GM03348 (cell line): ENCODE data around the gene PPIL6.
A peak's percentile ranks its signal among the peaks of the same experiment; 100 is the strongest.

Source experiments
- DNase-seq: peaks from one replicate; pipeline ENCODE4 v3.0.0; 2012; ENCODE audit warnings: low spot score

PPIL6 gene

GRCh38 chr6:109363753-109364152 lies 76.7 kb downstream of the PPIL6 start:
- no peak for DNase-seq

GRCh38 chr6:109362102-109362884 lies 78.1 kb downstream of the PPIL6 start:
- DNase-seq, result no peak

- DNase-seq, result no peak
Measured at GRCh38 chr6:109360791-109361190, 79.6 kb downstream of the PPIL6 start.

- no peak for DNase-seq
Measured at GRCh38 chr6:109360281-109360680, 80.1 kb downstream of the PPIL6 start.

GRCh38 chr6:109359248-109359647 lies 81.2 kb downstream of the PPIL6 start:
- DNase-seq, result no peak

- no peak for DNase-seq
Measured at GRCh38 chr6:109358204-109358603, 82.2 kb downstream of the PPIL6 start.

- DNase-seq, result no peak
Measured at GRCh38 chr6:109356237-109356636, 84.2 kb downstream of the PPIL6 start.

- peak; percentile 46 for DNase-seq
Measured at GRCh38 chr6:109351231-109352130, 88.9 kb downstream of the PPIL6 start.

- peak; percentile 65 for DNase-seq
Measured at GRCh38 chr6:109349419-109349987, 90.9 kb downstream of the PPIL6 start.

- no peak for DNase-seq
Measured at GRCh38 chr6:109348226-109348625, 92.2 kb downstream of the PPIL6 start.

GRCh38 chr6:109347779-109348178 lies 92.6 kb downstream of the PPIL6 start:
- DNase-seq, result no peak

- no peak for DNase-seq
Measured at GRCh38 chr6:109345986-109346385, 94.4 kb downstream of the PPIL6 start.

GRCh38 chr6:109344226-109344625 lies 96.2 kb downstream of the PPIL6 start:
- DNase-seq, result no peak

GRCh38 chr6:109343518-109343917 lies 96.9 kb downstream of the PPIL6 start:
- DNase-seq, result no peak

- no peak for DNase-seq
Measured at GRCh38 chr6:109342911-109343310, 97.5 kb downstream of the PPIL6 start.

- no peak for DNase-seq
Measured at GRCh38 chr6:109342506-109342905, 97.9 kb downstream of the PPIL6 start.

GRCh38 chr6:109340811-109341210 lies 99.6 kb downstream of the PPIL6 start:
- DNase-seq, result peak; percentile 44
